C1 segment of cervical spinal cord (tissue), 14 donors: Measurements from ENCODE around the gene CDH13.

Experiments
- DNase-seq, 14 donors: peaks; one replicate each; lab custom pipeline; 2025; lab: John Stamatoyannopoulos, UW

CDH13 gene

GRCh38 chr16:83550183-83550569, 923.4 kb downstream of the CDH13 start:
- DNase-seq, result no peak

GRCh38 chr16:83552228-83552627, 925.5 kb downstream of the CDH13 start:
- no peak for DNase-seq

GRCh38 chr16:83552930-83553329, 926.2 kb downstream of the CDH13 start:
- no peak for DNase-seq

GRCh38 chr16:83554096-83554495, 927.3 kb downstream of the CDH13 start:
- DNase-seq, result no peak

GRCh38 chr16:83554540-83554939, 927.8 kb downstream of the CDH13 start:
- DNase-seq, result no peak

GRCh38 chr16:83561876-83562275, 935.1 kb downstream of the CDH13 start:
- DNase-seq, result no peak

- DNase-seq, result no peak
Observed at GRCh38 chr16:83568345-83568744, 941.6 kb downstream of the CDH13 start.

- DNase-seq, result no peak
Observed at GRCh38 chr16:83574388-83574787, 947.6 kb downstream of the CDH13 start.

- no peak for DNase-seq
Observed at GRCh38 chr16:83577078-83577745, 950.4 kb downstream of the CDH13 start.

GRCh38 chr16:83578171-83578570, 951.4 kb downstream of the CDH13 start:
- DNase-seq, result no peak

GRCh38 chr16:83579027-83579426, 952.3 kb downstream of the CDH13 start:
- DNase-seq, result no peak

GRCh38 chr16:83579436-83579835, 952.7 kb downstream of the CDH13 start:
- DNase-seq, result no peak

GRCh38 chr16:83581082-83581481, 954.3 kb downstream of the CDH13 start:
- no peak for DNase-seq

- DNase-seq, result no peak
Observed at GRCh38 chr16:83581994-83582747, 955.4 kb downstream of the CDH13 start.

GRCh38 chr16:83586036-83586435, 959.3 kb downstream of the CDH13 start:
- DNase-seq, result no peak

GRCh38 chr16:83586461-83587200, 959.9 kb downstream of the CDH13 start:
- DNase-seq, result no peak

- no peak for DNase-seq
Observed at GRCh38 chr16:83587201-83587600, 960.4 kb downstream of the CDH13 start.

GRCh38 chr16:83588070-83588469, 961.3 kb downstream of the CDH13 start:
- no peak for DNase-seq

- DNase-seq, result no peak
Observed at GRCh38 chr16:83589576-83589975, 962.8 kb downstream of the CDH13 start.

- DNase-seq, result no peak
Observed at GRCh38 chr16:83592778-83593177, 966.0 kb downstream of the CDH13 start.

- DNase-seq, result no peak
Observed at GRCh38 chr16:83599789-83600462, 973.2 kb downstream of the CDH13 start.
